Astrocyte of the cerebellum (primary cell): ENCODE data around the gene PLA2G4C.

Experiments
- DNase-seq: peaks from one replicate; pipeline ENCODE4 v3.0.0-alpha.2; 2011; ENCODE audit warnings: low read depth
- H3K4me3 ChIP-seq: 2 replicates; pipeline ENCODE4 v1.5.1; 2011; ENCODE audit warnings: mild to moderate bottlenecking, low read depth, low read length, moderate library complexity
- CTCF ChIP-seq: IDR thresholded peaks from 2 replicates; pipeline ENCODE4 v1.5.1; 2012; ENCODE audit warnings: low read length, low read depth, moderate library complexity, mild to moderate bottlenecking; ENCODE audit errors: missing control alignments
- in situ Hi-C: cut with HindIII; loops from 2 replicates; pipeline ENCODE4 v1.10.0; 2017; ENCODE audit warnings: low sequenced_read_pairs

The PLA2G4C gene

GRCh38 chr19:48041877-48042580, 68.6 kb downstream of the PLA2G4C start:
- in situ Hi-C loops, result no loop called here

GRCh38 chr19:48036765-48037164, 73.9 kb downstream of the PLA2G4C start:
- DNase-seq, result no peak
- in situ Hi-C loops, result no loop called here
- TF ChIP-seq CTCF, result no peak
- no peak overlapping the region for H3K4me3 ChIP-seq

More at GRCh38 chr19:48041877-48042580, 68.6 kb downstream of the PLA2G4C start:
- no peak for TF ChIP-seq CTCF
- H3K4me3 ChIP-seq, result no peak overlapping the region
- no peak for DNase-seq

DNA sequence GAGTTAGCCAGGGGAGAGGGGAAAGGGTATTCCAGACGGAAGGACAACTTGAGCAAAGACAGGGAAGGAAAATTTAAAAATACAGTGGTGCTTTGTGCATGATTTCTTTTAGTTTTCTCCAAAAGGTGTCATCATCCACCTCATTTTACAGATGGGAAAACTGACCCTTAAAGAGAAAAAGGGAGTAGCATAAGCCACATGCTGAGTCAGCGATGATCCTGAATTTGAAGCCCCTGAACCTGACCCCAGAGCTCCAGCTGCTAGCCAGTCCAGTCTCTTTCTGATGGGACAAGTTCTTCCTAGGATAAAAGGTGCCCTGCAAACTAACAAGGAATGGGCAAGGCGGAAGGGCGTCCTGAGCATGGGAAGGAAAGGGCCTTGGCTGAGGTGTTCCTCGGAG, 77.0 kb downstream of the PLA2G4C start:
- no peak for TF ChIP-seq CTCF
- H3K4me3 ChIP-seq, result no peak overlapping the region
- no peak for DNase-seq
- in situ Hi-C loops, result no loop called here

DNA sequence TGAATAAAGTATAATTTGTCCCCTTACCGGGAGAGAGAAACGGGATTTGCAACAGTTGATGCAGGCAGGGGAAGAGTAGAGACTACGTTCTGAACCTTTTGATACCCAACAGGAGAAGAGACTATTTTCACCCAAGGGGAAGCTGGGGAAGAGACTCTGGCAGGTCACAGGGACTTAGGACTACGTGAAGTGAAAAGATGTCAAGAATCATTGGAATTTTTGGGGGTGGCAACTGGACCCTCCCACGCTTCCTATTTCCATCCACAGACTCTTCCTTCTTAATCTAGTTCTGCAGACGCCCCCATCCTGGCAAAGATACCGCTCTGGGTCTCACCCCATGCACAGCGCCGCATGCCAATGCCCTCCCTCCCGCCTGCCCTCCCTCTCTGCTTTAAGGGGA, 80.5 kb downstream of the PLA2G4C start:
- no peak overlapping the region for H3K4me3 ChIP-seq
- in situ Hi-C loops, result no loop called here
- DNase-seq, result no peak
- no peak for TF ChIP-seq CTCF

DNA sequence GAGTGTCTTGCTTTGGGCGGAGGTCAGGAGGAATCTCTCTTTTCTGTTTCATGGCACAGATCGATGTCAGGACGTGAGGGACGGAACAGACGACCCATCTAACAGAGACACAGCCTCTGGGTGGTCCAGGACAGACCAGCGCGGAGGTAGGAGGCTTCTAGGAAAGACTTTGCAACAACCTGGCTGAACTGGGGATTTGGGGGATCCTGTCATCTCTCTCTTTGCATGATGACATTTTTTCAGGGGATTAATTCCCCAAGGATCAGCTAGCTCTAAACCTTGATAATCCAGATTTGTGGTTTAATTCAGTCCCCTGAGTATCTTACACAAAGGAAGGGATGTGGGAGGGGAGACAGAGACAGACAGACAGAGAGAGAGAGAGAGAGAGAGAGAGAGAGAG, 81.2 kb downstream of the PLA2G4C start:
- no peak for DNase-seq
- H3K4me3 ChIP-seq, result no peak overlapping the region
- in situ Hi-C loops, result no loop called here
- no peak for TF ChIP-seq CTCF

DNA sequence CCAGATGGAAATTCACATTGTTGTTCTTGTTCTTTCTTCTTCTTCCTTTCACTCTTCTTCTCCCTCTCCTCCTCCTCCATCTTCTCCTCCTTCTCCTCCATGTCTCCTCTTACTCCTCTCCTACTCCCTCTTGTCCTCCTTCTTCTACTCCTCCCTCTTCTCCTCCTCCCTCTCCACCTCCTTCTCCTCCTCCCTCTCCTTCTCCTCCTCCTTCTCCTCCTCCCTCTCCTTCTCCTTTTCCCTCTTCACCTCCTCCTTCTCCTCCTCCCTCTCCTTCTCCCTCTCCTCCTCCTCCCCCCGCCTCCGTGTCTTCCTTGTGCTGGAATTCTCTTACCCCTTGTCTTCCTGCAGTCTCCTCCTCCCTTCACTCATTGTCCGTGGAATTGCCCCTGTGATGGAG, 85.1 kb downstream of the PLA2G4C start:
- in situ Hi-C loops, result no loop called here
- TF ChIP-seq CTCF, result no peak
- no peak overlapping the region for H3K4me3 ChIP-seq
- DNase-seq, result no peak
